Stimulated activated CD4-positive, alpha-beta T cell treated with anti-CD3 and anti-CD28 coated beads, Interleukin-4, amount 100 ng/mL, for 24 hours (primary cell): ENCODE data around the gene CEBPG.

ENCODE experiments used
- DNase-seq: peaks from one replicate; pipeline ENCODE4 v3.0.0-alpha.2; 2020

Gene CEBPG

DNA sequence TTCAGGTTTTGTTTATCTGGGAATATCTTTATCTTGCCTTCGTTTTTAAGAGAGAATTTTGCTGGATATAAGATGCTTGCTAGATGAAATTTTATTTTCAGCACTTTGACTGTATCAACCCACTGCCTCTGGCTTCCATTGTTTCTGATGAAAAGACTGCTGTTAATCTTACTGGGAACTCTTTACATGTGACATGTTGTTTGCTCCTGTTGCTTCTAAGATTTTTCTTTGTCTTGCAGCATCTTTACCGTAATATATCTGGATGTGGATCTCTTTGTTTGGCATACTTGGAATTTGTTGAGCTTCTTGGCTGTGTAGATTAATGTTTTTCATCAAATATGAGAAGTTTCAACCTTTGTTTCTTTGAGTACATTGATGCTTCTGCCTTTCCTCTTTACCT, 18.0 kb upstream of the CEBPG start:
- DNase-seq, result no peak

DNA sequence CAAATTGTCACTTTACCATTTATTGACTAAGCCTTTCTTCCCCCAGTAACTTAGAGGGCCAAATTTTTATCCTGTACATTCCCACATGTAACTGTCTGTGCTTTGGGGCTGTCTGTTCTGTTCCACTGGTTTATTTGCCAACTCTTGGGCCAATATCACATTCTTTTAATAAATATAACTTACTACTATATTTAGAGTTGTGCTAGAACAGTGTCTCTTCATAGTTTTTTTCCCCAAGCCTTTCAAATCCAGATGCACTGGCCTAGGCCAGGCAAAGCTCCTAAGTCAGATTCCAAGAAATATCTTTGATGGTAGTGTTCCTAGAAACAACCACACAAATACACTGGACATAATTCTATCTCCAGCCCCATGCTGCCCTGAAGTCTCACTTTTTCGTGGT, 16.0 kb upstream of the CEBPG start:
- no peak for DNase-seq

DNA sequence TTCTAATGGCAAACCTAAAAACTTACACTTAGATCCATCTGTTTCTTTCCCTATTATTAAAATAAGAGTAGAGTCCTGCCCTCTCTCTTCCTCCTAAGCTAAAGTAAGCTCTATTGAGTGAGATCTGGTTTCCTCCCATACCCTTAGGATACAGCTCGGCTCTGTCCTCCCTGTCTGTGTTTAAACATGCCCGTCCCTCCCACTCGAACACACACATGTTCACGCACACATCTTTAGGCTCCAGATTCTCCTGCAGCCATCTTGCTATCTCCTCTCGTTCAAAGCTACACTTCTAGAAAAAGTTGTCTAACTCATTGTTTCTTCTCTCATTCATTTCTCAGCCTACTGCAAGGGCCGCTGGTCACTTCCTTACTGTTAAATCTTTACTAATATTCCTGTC, 15.1 kb upstream of the CEBPG start:
- DNase-seq, result no peak

GRCh38 chr19:33359581-33359980, 13.9 kb upstream of the CEBPG start:
- DNase-seq, result no peak

DNA sequence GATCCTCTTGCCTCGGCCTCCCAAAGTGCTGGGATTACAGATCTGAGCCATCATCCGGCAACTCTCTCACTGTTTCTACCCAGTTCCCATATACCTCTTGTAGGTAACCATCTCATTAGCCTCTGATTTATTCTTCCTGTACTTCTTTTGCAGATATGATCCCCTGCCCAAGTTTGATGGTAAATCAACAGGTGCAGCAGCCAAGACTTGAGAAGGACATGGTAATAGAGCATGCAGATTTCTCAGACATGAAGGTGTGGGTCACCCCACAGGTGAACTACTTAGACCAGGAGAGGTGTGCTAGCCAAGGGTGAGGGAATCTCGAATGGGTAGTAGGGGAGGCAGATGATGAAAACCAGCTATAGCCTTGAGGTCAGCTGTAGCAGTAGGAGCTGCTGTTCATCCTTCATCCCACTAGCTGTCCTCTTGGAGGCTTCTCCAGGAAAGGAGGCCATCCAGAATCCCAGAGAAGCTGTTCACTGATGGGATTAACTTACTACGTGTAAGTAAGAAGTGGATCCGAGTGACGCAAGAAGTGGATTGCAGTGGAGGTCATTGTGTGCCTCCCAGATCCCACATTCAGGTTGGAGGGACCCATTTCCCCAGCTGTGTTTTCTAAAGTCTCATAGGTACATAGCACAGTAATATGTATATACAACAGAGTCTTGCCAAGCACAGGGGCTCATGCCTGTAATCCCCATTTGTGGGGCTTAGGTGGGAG, 10.8 kb upstream of the CEBPG start:
- no peak for DNase-seq

DNA sequence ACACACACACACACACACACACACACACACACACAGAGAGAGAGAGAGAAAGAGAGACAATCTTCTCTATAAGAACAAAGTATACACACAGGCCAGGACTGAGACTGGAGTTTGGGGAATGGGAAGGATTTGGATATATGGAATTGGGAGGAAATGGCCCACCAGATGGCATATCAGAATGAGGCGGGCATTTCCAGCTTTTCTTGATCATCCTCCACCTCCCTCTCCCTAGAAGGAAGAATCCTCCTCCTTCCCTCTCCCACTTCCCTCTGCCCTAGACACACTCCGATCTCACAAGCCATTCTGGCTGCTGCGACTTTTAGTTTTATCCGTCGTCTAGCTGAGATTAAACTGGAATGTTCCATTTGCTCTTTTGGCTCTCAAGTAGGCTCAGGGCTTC, 10.0 kb upstream of the CEBPG start:
- DNase-seq, result no peak

- DNase-seq, result no peak
Observed at GRCh38 chr19:33365691-33366090, 7.8 kb upstream of the CEBPG start.

DNA sequence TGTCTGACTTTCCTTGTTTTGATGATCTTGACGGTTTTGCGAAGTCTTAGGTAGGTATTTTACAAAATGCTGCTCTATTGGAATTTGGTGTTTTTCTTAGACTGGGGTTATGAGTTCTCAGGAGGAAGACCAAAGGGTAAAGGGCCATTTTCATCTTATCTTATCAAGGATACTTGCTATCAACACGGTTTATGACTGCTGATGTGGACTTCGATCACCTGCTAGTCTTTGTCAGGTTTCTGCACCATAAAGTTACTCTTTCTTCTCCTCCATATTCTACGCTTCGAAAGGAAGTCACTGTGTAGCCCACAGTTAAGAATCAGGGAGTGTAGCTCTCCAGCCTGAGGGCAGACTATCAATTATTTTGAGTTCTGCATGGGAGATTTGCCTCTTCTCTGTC, 7.4 kb upstream of the CEBPG start:
- no peak for DNase-seq

- DNase-seq, result no peak
Observed at GRCh38 chr19:33366897-33367296, 6.6 kb upstream of the CEBPG start.

- no peak for DNase-seq
Observed at GRCh38 chr19:33368074-33368864, 5.2 kb upstream of the CEBPG start.

GRCh38 chr19:33370783-33371182, 2.7 kb upstream of the CEBPG start:
- DNase-seq, result no peak

- no peak for DNase-seq
Observed at GRCh38 chr19:33374236-33374714, 766 bp downstream of the CEBPG start.

- no peak for DNase-seq
Observed at GRCh38 chr19:33375156-33375836, 1.8 kb downstream of the CEBPG start.

- no peak for DNase-seq
Observed at GRCh38 chr19:33375837-33376159, 2.3 kb downstream of the CEBPG start.

DNA sequence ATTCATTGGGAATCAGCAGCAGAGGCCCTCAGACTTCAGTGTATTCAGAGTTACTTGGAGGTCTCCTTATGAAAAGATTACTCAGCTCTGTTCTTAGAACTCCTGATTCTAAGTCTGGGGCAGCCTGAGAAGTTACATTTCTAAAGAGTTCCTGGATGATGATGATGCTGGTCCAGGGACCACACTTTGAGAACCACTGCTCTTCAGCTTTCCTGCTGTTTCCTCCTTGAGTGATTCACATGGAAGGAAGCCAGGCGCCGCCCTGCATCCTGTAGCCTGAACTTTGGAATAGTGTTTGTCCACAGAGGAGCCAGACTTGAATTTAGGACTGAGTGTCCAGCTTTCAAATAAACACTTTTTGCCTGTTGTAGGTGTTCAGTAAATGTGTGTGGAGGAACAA, 2.9 kb downstream of the CEBPG start:
- DNase-seq, result no peak

GRCh38 chr19:33376941-33377557, 3.5 kb downstream of the CEBPG start:
- no peak for DNase-seq

DNA sequence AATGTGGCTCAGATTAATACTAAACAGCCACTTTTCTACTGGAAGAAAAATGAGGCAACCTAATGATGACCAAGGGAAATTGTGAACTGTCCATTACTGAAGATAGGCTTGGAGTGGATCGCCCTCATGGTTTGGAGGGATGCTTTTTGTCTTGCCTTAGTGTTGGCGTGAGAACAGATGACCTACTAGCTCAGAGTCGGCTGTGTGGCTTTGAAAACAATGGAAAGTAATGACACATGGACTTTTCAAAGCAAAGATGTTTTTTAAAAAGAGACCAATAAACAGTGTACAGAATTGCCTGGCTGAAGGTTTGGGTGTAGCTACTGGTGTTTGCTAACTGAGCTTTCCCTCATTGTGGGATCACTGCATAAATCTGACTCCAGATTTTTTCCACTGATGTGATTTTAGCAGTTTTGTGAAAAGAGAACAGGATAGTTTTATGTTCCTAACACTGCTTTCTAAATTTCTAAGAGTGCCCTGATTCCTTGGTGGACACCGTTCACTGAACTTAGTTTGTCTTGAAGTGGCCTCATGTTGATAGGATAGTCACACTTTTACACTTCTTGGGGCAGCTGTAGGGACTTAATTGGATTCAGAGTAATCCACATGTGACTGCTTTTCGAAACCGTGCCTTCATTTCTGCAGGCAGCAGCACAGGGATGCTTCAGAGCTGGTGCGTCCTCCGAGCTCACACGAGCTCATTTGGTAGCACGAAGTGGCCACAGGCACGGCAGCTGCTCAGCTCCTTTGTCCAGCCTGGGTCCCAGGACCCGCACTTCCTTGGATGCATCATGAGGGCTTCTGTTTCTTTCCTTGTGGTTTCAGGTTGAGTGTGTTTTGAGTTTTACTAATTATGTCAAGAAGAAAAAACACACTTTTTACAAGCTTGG, 4.3 kb downstream of the CEBPG start:
- DNase-seq, result no peak

GRCh38 chr19:33379151-33379829, 5.8 kb downstream of the CEBPG start:
- DNase-seq, result no peak

DNA sequence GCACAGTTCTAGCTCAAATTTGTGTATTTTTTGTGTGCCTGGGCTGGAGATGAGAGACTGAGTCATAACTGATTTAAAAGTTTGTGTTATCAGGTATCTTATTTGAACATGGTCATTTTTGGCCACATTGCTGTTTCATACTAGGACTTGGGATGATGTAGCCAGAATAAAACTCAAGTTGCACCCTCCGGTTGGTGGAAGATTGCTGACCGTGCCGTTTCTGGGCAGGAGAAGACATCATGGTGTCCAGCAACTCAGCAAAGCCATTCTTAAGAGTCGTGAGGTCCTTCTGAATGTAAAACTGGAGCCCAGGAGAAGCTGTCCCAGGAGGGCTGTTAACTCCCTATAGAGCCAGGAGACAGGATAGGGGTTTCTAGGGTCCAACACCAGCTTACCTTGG, 7.6 kb downstream of the CEBPG start:
- DNase-seq, result no peak

DNA sequence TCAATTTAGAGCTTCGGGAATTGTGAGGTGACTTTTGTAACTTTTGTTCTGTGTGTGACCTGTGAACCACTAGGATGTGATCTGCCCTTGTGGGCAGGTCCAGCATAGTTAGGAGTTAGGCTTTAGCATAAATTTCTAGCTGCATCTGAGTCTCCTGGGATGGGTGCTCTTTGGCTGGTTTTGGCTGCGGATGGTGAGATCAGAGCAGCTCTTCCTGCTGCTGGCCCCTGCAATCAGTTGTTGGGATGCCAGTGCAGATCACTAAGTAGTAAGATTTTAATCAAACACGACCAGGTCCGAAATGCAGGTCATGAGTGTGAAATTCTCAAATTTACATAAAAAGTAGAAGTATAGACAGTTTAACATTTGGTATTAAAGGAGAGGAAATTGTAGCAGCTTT, 8.5 kb downstream of the CEBPG start:
- DNase-seq, result no peak

DNA sequence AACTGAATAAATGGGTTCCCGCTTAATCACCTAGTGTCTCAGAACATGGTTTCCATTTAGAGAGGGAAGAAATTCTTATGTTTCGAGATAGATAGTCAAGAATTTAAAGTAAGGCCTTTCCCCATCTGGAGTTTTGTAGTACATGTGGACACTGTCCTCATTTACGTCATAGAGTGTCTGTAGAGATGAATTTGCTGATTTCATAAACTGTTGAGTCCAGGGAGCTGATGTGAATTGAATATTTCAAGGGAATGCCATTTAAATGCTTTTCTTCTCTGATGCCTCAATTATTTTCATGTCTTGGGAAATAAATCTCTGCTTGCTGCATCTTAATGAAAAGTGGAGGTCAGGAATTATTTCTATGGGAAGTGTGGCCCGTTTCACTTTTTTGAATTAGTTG, 9.5 kb downstream of the CEBPG start:
- no peak for DNase-seq

- DNase-seq, result no peak
Observed at GRCh38 chr19:33383720-33384292, 10.3 kb downstream of the CEBPG start.
